Bone marrow (tissue), 2 donors: Measurements from ENCODE around the gene LURAP1L.

ENCODE experiments used
- DNase-seq, 2 donors: peaks; one replicate each; lab custom pipeline; 2025; lab: John Stamatoyannopoulos, UW

The LURAP1L gene, protein sequence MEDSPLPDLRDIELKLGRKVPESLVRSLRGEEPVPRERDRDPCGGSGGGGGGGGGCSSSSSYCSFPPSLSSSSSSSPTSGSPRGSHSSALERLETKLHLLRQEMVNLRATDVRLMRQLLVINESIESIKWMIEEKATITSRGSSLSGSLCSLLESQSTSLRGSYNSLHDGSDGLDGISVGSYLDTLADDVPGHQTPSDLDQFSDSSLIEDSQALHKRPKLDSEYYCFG

DNA sequence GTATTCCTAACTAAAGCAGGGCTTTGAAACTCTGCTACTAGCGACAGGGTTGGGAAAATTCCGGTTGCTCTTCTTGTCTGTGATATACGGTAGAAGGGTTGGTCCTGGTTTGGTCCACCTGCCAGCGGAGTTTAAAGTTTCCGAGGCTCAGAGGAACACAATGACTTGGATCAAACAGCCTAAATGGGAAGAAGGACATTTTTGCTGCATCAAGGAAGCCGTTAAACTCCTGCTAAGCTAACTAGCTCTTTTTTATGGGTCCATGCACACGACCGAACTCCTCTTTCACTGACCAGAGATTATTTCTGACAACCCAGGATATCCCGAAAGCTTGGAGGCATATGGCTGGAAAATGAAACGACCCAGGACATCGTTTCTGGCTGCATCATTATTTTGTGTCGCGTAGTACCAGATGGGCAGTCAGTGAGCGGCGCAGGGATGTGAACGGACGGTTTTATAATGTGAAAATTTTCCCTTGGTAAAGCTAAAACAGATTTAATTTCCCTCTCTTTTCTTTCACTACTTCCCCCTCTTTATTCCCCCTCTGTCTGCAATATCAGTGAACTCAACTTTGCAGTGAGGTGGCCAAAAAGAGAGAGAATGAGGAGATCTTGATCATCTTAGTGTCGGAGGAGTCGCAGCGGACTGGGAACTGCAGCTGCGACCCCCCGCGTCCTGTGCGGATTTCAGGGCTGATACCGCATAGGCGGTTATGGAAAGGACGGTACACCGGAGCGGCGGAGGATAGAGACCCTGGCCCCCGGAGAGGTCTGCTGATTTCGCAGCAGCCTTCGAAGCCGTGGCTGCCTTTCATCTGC, at the start of gene LURAP1L:
TSS of gene LURAP1L (plus strand) at position 160 of the 818 bp plus-strand sequence. CDS start 696 bp downstream, outside the sequence.
- no peak for DNase-seq

DNA sequence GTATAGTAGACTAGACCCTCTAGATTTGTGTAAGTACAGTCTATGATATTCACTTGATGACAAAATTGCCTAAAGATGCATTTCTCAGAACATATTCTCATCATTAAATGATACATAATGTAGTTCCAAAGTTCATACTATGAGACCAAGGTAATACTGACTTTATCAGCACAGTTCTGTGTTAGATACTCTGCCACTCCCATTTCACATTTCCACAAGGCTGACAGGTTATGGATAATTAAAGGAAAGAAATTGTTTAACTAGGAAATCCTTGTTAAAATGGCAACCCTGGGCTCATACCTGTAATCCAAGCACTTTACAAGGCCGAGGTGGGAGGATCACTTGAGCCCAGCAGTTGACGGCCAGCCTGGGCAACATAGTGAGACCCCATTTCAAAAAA, 48.0 kb upstream of the LURAP1L start:
- DNase-seq, result no peak

DNA sequence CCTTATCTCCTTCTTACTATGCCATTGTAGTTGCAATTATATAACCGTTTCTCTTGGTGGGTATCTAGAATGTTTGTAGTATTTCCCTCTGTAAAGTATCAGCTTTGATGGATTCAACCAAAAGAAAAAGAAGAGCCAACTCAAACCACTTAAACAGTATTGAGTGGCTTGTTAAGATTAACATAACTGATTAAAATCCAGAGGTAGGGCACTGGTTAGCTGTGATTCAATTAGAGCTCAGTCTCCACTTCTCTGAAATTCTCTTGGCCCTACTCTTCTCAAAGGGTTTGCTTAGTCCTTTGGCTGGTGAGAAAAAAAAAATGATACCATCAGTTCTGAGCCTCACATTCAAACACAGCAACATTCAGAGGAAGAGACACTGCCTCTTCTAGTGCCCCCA, 44.6 kb upstream of the LURAP1L start:
- no peak for DNase-seq

DNA sequence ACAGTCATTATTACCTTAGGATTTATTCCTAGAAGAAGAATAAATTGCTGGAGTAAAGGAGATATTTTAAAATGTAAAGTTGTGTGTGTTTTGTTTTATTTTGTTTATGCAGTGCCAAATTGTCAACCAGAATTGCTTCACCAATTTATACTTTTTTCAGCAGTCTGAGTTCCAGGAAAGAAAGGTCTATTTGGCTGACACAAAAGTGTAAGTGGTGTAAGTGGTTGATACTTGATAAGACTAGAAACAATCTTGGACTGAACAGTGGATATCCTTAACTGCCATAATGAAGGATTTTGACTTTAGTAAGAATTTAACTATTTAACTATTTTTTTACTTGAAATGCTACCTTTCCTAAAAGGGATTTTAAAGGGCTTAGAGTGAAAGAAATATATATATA, 43.9 kb upstream of the LURAP1L start:
- no peak for DNase-seq

DNA sequence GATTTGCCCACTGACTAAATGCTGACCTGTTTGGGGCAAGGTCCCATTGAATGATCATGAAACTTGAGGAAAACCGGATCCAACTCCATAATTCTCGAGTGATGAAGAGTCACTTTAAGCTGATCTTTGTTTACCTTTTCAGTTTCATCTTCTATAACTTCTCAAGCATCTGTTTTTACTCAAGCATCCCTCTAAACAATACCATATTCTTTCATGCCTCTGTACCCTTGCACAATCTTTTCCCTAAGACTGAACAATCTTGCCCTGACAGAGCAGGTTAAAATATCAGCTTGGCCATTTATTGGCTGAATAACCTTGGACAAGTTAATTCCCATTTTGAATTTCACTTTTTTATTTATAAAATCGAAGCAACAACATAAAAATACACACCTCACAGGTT, 41.8 kb upstream of the LURAP1L start:
- no peak for DNase-seq

DNA sequence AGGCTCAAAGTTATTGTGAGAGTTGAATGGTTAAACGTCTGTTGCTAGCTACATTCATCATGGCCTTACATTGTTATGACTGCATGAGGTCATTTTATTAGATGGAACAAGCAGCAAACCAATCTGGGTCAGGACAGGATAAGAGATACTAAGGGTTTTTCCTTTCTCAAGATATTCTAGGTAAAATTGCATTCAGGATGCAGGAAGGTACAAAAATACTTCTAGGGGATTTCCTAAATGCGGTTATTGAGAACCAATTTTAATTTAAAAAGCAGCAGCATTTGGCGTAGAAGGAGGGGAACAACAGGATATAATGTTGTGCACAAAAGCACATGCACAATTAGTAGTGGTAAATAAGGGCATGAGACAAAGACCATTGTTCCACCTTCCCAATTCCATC, 39.2 kb upstream of the LURAP1L start:
- DNase-seq, result no peak

DNA sequence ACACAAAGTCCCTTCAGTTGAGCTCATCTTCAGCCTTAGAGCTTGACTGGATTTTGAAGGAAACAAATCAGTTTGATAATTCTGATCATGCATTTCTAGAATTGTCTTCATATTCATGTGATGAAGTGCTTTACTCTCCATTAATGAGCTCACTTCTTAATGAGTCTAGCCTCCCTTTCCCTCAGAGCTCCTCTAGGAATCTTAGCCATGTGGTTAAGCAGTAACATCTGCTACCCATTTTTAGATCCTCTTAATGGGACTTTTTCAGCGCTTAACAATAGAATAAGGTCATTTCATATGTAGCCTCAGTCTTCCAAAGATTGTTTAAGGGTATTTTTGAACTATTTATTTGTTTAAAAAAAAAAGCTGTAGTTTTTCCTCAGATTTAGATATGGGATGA, 36.9 kb upstream of the LURAP1L start:
- no peak for DNase-seq

DNA sequence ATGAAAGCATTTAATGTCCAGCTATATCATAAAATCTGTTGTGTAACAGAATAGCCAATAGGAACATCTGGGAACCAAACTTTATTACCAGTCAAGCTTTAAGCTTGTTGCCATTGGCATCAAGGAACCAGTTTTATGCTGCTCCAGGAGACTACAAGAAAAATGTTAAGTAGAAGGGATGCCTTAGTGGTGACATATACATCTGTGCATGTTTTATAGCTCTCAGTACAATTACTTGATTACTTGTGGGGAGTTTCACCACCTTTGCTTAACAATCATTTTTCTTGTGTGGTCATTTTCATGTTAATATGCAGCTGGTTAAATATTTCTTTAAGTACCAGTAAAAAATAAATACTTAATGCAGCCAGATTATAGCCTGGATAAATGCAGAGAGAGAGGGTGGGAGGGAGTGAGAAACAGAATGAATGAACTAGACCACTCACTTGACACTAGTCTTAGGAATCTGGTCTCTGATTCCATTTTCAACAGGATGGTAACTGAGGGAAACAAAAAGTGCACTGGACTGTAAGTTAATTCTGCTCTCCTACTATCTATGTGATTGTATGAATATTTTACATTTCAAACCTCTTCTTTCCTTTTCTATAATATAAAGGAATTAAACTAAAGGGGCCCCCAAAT, 35.7 kb upstream of the LURAP1L start:
- DNase-seq, result no peak

DNA sequence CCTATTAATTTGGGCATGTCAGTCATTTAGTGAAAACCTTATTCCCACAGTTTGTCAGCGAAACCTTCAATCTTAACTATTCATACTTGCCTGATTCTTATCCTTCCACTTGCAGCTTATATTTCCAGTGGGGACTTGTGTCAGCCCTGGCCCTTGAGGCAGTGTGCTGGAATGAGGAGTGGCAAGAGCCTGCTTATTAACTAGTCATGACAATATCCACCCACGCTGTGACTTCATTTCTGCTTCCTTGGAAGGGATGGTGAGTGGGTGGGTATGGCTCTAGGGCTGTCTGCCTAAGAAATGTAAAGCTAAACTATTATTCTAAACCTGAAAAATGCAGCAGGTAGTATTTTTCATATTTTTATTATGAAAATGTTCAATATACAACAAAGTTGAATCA, 34.0 kb upstream of the LURAP1L start:
- no peak for DNase-seq

DNA sequence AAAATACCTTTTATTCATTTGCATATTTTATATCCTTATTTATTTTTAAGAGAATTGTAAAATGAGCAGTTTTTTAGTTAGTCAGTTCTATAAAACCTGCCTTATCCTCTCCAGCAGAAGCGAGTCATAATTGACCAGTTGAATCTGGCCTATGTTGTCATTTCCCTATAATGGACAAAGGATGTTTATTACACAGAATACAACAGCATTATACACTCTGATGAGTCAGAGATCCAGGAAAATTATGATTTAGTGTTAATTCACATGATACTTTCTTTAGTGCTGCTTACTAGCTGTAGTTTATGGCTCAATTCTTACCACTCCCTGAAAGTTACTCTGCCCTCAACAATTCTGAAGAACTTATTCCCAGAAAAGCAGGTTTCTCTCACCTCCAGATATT, 26.8 kb upstream of the LURAP1L start:
- DNase-seq, result no peak

DNA sequence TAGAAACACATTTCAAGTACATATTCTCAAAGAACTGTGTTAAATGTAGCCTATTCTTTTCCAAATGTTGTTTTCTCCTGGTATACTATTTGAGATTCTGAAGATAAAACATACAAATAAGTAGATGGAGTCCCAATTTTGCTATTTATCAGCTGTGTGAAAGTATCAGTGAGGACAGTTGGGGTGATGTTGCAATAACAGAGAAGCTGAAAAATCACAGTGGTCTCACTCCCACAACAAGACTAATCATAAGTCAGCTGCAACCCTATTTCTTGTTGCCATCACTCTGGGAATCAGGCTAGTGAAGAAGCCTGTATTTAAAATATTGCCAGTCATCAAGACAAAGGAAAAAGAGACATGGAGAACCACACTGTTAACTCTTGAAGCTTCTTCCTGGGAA, 25.9 kb upstream of the LURAP1L start:
- DNase-seq, result no peak

DNA sequence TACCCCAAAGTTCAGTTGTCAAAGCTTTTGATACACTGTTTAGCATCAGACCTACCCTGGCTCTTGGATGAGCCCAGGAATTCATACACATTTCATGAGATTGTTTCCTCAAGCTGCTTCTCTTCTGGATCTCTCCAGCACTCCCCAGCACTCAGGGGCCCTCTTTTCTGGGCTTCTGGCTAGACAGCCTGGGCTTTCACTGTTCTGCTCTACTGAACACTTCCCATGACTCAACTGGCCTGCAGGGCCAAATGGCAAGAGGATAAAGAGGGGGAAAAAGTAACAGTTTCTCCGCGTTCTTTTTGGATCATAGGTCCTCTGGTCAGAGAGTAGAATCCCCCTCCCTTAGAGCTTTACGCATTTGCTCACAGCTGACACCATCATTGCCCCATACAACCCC, 20.9 kb upstream of the LURAP1L start:
- DNase-seq, result no peak

DNA sequence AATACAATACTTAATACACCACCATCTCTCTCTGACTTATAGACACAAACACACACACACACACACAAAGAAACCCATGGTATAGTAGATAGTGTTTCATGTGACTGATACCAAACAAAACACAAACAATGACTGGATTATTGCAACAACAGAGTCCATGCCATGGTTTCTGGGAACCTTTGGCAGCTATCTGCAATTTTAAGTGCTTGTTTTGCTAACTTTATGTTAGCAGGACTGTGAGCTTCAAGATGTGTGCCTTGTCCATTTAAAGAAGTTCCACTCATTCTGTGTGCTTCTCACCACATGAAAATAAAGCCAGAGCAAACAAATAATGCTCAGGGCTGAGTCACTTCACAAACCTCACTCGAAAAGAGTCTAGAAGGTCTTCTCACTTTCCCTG, 15.1 kb upstream of the LURAP1L start:
- no peak for DNase-seq

DNA sequence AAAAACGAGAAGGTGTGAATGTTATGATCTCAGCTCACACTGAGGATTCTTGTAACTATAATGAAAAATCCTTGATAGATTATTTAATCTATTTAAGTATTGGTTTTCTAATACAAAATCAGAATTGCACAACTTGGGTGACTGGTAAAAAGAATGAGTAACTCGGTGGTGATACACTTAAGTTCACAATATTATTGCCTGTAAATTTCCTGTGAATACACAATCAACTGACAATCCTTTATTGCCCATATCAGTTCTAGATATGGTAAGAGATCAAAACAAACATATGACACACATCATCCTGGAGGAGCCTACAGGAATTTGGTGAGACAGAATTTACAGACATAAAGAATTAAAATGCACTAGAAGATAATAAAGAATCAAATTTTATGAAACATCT, 14.1 kb upstream of the LURAP1L start:
- no peak for DNase-seq

DNA sequence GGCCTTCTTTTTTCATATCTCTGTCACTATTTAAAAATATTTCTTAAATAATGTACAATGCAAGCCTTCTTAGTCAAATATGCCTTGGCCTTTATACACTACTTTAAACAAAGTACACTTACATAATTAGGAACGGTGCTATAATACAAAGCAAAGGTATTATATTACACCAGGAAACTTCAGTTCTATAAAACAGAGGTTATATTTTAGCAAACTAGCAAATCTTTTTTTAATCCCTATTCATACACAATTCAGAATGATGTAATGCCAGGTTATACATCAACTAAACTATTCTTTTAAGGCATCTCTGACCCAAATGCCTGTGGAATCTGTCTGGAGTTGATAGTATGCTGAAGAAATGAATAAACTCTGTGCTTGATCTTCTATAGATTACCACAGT, 10.7 kb upstream of the LURAP1L start:
- no peak for DNase-seq

DNA sequence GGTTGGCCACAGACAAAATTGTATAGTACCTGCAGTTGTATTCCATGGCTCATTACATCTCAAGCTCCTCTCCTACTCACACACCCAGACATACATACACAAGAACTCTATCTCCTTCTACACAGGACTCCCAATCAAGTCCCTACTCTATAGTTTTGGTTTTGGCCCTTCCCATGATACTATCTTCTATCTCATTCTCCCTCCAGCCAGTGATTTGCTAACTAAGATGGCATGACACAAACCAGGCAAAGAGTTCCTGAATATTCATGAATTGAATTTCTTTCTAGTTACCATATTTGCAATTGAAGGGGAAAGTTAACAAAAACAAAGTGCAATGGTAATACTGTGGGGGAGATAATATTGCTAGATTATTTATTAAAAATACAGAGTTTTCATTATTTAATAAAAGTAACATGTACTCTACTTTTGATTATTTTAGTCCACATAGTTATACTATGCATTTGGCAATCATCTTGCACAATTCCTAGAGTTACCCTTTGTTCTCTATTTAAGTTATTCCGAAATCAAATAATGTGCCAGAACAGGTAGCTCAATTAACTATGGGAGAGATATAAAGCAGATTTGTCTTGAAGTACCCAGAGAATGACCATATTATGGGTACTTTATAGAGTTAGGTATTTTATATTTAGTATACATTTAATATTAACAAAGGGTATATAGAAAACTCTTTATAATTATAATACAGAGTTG, 9.6 kb upstream of the LURAP1L start:
- DNase-seq, result no peak

DNA sequence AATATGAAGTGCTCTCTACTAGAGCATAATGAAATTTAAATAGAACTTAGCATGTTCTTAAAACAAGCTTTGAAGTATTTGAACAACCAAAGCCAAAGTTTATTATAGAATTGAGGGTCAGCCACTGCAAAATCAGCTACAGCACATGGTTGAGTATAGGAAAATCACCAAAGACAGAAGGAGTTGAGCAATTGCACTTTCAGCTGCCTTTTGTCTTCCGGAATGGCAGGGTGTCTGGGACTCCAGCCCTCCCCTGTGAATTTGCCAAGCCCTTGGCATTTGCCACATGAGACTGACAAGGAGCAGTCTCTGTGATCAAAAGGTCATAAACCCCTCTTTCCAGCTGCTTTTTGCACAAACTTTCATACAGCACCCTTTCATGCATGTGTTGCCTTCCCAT, 8.5 kb upstream of the LURAP1L start:
- DNase-seq, result no peak

DNA sequence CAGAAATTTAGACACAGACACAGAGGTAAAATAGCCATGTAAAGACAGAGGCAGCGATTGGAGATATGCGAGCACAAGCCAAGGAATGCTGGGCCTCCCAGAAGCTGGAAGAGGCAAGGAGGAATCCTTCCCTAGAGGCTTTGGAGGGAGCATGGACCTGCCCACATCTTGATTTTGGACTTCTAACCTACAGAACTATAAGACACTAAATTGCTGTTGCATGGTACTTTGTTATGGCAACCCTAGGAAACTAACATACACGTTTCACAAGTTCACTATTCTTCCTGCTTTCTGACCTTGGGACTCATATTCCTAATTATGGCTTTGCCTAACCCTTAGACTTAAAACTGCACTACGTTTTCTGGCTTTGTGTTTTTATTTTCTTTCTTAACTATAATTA, 4.6 kb upstream of the LURAP1L start:
- DNase-seq, result no peak

DNA sequence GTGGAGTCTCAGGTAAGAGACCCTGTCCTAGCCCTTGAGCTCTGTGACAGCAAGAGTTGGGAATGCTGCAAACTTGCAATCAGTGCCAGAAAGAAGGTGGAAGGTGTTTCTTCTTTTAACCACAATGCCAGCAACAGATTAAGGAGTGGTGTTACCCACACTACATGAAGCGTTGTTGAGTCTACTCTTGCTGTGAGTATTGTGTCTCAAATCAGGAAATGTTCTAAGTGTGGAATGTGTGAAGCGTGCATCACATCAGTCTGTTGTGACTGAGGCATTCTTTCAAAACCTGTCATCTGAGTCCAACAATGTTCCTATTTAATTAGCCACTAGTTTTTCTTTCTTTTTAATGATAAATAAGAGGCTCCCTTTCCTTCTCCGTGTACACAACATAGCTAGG, 2.9 kb upstream of the LURAP1L start:
- DNase-seq, result no peak

DNA sequence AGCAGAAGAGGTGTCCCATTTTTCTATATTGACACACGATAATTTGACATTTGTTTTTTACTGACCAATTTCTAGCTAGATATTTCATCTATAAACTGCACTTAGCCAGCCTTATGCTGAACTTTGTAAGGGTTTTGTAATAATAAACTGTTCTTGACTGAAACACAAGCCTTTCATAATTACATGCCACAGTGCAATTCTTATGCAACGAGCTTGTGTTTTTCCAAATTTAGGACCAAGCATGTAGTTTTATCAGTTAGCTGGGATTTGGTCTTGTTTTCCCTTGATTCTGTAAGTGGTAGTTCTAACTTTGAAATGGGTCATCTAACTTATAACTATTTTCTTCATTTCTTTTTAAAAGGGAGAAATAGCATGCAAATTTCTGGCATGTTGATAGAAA, 1.3 kb upstream of the LURAP1L start:
- no peak for DNase-seq

DNA sequence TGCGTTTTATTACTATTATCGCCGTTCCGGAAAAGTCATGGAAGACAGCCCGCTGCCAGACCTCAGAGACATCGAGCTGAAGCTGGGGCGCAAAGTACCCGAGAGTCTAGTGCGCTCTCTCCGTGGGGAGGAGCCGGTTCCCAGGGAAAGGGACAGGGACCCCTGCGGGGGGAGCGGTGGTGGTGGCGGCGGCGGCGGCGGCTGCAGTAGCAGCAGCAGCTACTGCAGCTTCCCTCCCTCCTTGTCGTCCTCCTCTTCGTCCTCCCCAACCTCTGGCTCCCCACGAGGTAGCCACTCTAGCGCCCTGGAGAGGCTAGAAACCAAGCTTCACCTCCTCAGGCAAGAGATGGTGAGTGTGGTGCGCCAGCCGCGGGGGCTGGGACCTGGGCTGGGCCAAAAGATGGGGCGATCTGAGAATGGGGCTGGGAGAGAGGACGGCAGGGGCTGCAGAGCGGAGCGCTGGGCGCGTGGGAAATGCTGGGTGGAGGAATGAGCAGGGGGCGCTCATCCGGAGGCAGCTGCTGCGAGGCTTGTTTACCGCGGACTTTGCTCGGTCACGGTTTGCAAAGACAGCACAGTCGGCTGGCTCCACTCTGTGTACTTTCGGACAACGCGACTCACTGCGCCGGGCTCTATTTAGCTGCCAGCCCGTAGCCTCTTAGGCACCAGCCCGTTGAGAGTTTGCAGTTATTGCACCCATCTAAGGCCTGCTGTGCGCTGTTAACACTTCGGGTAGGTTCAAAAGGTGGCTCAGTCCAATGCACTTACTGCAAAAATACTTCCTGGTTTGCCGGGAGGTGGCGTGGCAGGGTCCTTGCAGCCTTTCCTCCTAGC, 1.1 kb downstream of the LURAP1L start:
- no peak for DNase-seq
